AG08396 (cell line): ENCODE measurements around the gene SEH1L.
A peak's percentile ranks its signal among the peaks of the same experiment; 100 is the strongest.
"Not testable (repeated sequence)": the region's sequence is repeated elsewhere in the genome, so short reads cannot be mapped to it uniquely, and the experiment has no call there.

ENCODE experiments used
- DNase-seq: peaks from one replicate; pipeline ENCODE4 v3.0.0; 2012; ENCODE audit warnings: low spot score, mixed read lengths

SEH1L gene

GRCh38 chr18:12944709-12945108 lies 3.1 kb upstream of the SEH1L start:
- DNase-seq: no peak

DNA sequence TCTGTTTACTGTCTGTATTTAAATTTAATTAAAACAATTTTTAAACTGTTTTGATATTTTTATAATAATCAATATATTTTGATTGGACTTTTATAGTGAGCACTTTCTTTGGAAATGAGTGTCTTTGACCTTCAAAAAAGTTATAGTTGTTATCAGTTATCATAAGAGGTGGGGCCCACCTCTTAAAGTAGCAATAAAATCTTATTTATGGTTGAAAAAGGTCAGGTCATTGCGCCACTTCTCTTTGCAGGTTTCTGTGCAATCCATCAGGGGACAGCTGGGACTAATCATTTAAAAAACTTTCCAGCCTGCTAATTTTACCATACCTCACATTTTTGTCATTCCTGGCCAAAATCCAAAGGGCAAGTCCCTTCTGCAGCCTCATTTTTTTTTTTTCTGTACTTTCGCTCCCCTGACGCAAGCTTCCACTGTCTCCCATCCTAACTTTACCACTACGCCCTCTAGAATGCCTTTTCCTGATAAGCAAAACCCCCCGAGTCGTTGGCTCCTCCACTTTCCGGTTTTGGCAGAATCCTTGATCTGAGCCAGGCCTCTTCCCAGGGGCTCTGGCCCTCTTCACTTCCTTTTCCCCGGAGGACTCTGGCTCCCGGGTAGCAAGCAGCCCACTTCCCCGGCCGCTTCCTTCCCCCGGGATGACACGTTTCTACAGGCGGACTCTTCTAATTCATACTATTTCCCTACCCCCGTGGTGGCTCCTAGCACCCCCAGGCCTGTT lies 1.1 kb upstream of the SEH1L start:
- peak; percentile 67 for DNase-seq

DNA sequence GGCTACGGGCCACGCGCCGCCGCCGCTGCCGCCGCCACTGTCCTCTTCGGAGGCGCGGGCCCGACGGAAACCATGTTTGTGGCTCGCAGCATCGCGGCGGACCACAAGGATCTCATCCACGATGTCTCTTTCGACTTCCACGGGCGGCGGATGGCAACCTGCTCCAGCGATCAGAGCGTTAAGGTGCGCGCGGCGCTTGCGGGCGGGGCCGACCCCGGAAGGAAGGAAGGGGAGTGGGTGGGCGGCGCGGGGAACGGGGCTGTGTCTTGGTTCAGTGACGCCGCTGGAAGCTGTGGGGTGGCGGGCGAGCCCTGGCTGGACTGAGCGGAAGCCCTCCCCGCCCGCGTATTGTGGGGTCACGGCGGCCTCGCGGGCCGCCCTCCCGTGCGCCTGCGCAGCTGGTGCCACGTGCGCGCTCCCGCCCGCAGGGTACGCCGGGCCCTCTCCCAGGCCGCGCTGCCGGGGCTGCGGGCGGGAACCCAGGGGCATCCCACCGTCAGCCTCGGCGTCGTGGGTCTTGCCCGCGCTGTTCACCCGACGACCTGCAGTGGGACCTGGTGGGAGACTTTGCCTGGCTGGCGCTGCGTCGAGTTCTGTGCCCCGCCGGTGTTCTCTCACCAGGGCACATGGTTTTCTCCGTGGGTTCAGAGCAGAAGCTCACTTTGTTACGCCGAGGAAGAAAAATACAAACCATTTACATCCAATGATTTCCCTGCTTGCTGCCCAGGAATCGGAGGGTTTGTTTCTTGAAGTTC lies 416 bp downstream of the SEH1L start:
- peak; percentile 92 for DNase-seq

DNA sequence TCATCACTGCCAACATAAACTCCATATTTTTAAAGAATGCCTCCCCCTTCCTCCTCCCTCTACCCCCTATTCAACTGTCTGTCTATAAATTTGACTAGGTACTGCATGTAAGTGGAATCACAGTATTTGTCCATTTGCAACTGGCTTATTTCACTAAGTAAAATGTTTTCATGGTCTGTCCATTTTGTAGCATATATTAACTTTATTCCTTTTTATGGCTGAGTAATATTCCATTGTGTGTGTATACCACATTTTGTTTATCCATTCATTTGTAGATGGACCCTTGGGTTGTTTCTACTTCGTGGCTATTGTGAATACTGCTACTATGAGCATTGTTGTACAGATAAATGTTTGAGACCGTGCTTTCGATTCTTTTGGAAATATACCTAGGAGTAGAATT lies 10.7 kb downstream of the SEH1L start:
- no peak for DNase-seq

GRCh38 chr18:12960395-12960794 lies 12.6 kb downstream of the SEH1L start:
- no peak for DNase-seq

DNA sequence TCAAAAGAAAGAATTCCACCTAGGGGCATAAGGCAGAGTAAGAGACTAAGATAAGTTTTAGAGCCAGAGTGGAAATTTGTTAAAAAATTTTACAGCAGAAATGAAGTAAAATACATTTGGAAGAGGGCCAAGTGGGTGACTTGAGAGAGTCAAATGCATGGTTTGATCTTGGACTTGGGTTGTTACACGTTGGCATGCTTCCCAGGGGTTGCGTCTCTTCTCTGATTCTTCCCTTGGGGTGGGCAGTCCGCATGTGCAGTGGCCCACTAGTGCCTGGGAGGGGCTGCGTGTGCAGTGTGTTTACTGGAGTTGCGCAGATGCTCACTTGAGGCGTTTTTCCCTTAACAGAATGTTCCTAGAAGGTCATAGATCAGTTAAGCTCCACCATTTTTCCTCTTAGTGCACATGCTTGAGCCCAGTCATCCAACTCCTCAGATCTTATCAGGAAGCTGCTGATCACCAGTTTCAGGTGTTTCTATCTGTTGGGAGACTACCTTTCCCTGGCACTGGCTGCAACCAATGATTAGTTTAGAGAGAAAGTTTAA lies 13.1 kb downstream of the SEH1L start:
- no peak for DNase-seq

DNA sequence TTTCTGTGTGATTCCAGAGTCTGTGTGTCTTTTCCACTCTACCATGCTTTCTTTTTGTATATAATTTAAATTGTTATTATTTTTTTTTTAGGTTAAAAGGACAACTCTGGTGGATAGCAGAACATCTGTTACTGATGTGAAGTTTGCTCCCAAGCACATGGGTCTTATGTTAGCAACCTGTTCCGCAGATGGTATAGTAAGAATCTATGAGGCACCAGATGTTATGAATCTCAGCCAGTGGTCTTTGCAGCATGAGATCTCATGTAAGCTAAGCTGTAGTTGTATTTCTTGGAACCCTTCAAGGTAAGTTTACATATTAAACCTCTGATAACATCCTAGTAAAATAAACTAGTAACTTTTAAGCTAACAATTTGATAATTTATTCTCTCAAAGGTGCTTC lies 15.3 kb downstream of the SEH1L start:
- no peak for DNase-seq

GRCh38 chr18:12968115-12968514 lies 20.3 kb downstream of the SEH1L start:
- no peak for DNase-seq

GRCh38 chr18:12968619-12969018 lies 20.8 kb downstream of the SEH1L start:
- no peak for DNase-seq

GRCh38 chr18:12973562-12974213 lies 25.9 kb downstream of the SEH1L start:
- no peak for DNase-seq

DNA sequence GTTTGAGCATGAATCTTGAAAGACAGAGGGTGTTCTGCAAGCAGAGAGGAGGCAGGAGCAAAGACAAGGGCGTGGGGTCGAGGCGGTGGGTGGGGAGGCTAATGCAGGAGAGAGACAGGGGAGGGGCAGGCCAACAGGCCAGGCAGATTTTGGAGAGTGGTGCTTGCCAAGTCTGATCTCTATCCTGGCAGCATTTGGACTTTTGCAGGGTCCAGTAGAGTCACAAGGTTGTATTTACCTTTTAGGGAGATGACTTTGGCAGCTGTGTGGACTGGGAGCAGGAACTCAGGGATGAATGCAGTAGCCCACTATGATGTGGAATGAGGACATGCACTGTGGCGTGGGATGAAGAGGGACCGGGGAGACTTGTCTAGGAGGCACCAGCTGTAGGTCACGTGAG lies 27.7 kb downstream of the SEH1L start:
- no peak for DNase-seq

DNA sequence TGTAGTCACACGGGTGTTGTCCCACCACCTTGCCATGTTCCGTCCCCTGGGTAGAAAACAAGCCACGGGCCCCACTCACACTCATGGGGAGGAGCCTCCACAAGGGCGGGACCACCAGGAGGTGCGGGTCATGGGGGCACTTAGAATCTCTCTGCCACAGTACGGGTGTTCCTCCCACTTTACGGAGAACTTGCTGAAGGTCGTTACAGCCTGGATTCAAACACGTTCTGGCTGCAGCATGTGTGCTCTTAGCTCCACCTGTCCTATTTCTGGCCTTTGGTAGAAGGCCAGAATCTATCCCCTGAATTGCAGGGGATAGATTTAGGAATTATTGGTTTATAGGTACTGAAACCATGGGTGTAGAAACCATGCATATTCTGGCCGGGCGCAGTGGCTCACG lies 28.5 kb downstream of the SEH1L start:
- DNase-seq: no peak

DNA sequence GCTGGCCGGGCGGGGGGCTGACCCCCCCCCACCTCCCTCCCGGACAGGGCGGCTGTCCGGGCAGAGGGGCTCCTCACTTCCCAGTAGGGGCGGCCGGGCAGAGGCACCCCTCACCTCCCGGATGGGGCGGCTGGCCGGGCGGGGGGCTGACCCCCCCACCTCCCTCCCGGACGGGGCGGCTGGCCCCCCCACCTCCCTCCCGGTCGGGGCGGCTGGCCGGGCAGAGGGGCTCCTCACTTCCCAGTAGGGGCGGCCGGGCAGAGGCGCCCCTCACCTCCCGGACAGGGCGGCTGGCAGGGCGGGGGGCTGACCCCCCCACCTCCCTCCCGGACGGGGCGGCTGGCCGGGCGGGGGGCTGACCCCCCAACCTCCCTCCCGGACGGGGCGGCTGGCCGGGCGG lies 32.3 kb downstream of the SEH1L start:
- DNase-seq: not testable (repeated sequence)

DNA sequence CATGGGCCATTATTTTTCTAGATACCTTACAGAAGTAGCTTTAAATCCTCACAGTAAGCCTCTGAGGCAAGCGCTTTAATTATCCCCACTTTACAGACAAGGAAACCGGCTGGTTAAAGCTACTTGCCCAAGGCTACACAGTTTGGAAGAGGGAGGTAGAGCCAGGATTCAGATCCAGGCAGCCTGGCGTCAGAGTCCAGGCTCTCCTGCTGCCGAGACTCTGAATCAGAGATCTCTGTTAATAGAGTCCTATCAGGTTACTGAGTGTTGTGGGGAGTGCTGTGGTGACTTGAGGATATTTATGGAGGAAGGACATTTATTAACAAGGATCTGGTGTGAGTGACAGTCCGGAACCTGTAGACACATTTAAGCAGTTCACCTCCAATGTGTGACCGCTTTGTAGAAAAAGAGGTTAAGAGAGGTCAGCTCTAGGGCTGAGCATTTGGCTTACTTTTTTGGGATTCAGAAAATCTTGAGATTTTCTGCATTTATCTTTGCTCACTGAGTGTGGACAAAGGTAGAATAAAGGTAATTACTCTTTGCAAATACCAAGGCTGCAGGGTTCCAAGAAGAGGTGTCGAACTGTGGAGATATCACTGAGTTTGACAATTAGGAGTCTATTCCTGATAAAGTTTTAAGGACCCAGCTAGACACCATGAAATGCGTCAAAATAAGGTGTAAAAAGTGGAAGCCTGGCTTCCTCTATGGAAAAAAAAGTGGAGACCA lies 41.7 kb downstream of the SEH1L start:
- DNase-seq: no peak

DNA sequence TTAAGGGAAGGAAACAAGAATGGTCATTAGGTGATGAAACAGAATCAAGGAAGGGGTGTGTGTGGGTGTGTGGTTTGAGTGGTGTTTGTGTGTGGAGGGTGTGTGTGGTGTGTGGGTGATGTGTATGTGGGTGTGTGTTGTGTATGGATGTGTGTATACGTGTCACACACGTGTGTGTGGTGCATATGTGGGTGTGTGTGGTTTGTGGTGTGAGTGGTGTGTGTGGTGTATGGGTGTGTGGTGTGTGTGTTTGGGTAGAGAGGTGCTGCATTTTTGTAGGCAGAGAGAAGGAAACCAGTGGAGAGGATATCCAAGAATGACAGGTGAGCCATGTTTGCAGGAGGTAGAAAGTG lies 42.3 kb downstream of the SEH1L start:
- DNase-seq: no peak

DNA sequence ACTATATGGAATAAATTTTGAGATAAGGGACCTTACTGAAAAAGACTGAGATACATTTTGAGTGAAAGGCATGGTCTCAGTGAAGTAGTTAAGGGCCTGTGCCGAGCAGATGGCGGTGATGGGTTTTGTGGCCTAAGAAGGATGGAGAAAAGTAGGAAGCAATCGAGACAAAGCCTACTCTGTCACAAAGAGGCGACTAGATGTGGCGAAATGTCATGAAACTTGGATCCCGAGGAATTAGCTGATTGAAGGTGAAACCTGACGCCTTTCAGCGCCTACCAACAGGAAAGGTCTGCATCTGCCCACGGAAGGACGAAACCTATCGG lies 42.8 kb downstream of the SEH1L start:
- DNase-seq: no peak

DNA sequence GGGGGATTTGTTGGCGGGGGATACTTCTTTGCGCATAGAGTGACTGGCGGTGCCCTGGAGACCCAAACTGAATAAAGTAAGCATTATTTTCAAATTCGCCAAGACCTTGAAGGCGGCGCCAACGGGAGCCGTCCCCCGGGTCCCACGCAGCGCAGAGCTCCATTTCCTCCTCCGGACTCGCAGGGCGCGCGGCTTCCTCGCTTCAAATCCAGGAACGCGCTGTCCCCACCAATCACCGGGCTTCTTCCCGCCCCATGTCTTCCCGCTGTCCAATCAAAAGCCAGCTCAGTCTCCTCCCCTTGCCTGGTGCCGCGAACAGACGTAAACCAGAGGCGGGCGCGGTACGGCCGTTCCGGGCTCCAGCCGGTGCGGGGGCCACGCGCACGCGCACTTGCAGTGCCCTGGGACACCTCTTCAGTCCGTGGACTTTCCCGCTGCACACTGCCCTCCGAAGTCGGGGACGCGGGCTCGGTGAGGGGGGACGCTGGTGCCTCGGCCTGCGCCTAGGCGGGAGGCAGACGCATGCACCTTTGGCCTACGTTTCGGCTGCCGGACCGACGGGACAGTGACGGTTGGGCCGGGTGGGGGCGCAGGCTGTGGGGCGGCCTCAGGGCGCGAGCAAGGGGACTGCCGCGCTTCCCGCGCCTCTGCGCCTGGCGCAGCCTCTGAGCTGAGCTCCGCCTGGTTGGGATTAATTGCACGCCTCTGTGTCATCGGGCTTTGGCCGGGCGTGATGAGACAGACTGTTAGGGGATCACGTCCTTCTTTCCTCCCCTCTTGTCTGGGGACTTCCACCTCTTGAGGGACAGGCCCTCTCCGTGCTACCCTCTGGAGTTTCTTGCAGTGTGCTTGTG lies 43.4 kb downstream of the SEH1L start, which contains the start of gene CEP192:
CEP192 (plus strand) TSS at position 396 of the 854 bp plus-strand sequence. CDS start 8,063 bp downstream, outside the sequence.
- DNase-seq: peak; percentile 99

DNA sequence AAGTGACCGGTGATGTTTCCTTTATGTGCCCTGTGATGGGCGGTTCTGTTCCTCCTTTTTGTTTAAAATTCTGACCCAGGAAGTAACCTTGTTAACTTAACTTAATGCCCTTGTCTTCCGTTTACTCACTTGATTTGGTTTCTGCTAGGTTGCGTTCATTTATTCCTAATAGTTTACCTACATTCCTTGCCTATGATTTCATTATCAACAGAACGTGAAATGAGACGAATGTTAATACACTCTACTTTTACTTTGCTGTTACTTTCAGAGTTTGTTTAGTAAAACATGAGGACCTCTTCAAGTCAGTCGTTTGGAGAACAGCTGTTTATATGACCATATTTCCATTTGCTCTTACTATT lies 44.0 kb downstream of the SEH1L start:
- no peak for DNase-seq

DNA sequence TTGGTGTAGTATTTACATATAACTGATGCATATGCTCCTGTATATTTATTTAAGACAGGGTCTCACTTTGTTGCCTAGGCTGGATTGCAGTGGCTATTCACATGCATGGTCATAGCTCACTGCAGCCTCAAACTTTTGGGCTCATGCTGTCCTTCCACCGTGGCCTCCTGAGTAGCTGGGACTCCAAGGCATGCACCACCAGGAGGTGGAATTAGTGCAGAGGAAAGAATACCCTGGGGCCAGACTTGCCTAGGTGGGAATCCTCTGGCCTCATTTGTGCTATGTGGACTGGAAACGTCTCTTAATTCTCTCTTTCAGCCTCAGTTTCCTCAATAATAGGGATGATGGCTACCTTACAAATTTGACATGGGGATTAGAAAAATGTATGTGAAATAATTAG lies 45.6 kb downstream of the SEH1L start:
- no peak for DNase-seq

DNA sequence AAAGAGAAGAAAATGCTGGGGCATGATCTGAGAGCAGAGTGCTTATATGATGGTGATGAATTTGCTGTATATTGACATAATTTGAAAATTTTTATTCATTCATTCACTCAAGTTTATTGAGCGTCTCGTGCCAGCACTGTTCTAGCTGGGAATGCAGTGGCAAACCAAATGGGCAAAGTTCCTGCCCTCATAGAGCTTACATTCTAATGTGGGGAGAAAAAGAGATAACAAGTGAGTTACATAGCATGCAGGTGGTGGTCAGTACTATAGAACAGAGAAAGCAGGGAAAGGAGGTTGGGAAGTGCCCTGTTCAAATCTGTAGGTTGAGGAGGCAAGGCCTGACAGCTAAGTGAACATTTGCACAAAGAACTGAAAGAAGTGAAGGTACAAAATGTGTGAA lies 47.6 kb downstream of the SEH1L start:
- DNase-seq: no peak

DNA sequence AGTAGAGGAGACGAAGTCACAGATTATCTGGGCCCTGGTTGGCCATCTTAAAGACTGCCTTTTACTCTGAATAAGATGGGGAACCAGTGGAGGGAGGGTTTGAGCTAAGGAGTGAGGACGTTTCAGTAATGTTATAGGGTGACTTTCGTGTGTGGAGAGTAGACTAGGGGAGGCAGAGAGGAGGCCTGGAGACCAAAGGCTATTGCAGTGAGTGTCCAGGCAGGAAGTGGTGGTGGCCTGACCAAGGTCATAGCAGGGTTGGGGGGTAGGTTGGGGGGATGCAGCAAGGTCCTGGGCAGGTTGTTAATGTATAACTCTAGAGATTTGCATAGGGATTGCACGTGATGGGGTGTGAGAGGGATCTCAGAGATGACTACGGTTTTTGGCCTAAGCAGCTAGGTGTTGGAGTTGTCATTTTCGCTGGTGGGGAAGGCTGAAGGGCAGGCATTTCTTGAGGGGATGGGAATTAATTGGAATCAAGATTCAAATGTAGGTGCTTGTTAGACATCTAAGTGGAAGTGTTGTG lies 48.2 kb downstream of the SEH1L start:
- DNase-seq: no peak
